ENCODE results near the gene KIF20B. TPM values are rescaled to one million over a fixed set of nuclear protein-coding genes. Genes with fewer than 3 reads are reported as not detected.

Gene KIF20B
- 11.6 to 15.5 TPM (median 13.7 TPM) in 5 replicates for total RNA-seq (2022; extraction: Qiagen RNA extraction)

GRCh38 chr10:89701242-89702120 is at the start of gene KIF20B:
KIF20B (plus strand) TSS chr10:89701590; CDS start chr10:89705295, 3,705 bp downstream.

Other genes with a start within 250 kb of the KIF20B start
- gene SLC16A12, start 166.0 kb upstream of the KIF20B start, total RNA-seq (2022; extraction: Qiagen RNA extraction): 0.21 to 0.86 TPM (median 0.31 TPM) in 5 replicates
- 5.5 to 7.4 TPM (median 6.6 TPM) in 5 replicates for gene PANK1, start 56.3 kb upstream of the KIF20B start, total RNA-seq (2022; extraction: Qiagen RNA extraction)

Data from A549 treated with Mapracorat at 1 μM for 4 hours (cell line).